Tibial nerve (tissue), 4 donors: ENCODE results near the gene DNAH6.

Experiments used
- EP300 ChIP-seq, 2 donors: sonication (generic); formaldehyde crosslinking; IDR thresholded peaks; one replicate each; pipeline ENCODE4 v1.6.1; 2017; ENCODE audit warnings: antibody characterized with exemption in 2 of 2, mild to moderate bottlenecking in 1 of 2
- POLR2A ChIP-seq, 2 donors: fragments of 450-650 bp; IDR thresholded peaks; one replicate each; pipeline ENCODE4 v1.6.1; 2017; ENCODE audit warnings: antibody characterized with exemption in 2 of 2, mild to moderate bottlenecking in 2 of 2, moderate library complexity in 2 of 2
- TF ChIP-seq, protein P1 (sequence below), 5 experiments: fragments of 200-600 bp in 3 of 5; fragments of 450-650 bp in 2 of 5; sonication (generic) in 3 of 5; IDR thresholded peaks; one replicate each; pipeline ENCODE4 v1.5.1; 2016 to 2019; ENCODE audit warnings: antibody characterized with exemption in 5 of 5, mild to moderate bottlenecking in 3 of 5, moderate library complexity in 2 of 5

DNA sequence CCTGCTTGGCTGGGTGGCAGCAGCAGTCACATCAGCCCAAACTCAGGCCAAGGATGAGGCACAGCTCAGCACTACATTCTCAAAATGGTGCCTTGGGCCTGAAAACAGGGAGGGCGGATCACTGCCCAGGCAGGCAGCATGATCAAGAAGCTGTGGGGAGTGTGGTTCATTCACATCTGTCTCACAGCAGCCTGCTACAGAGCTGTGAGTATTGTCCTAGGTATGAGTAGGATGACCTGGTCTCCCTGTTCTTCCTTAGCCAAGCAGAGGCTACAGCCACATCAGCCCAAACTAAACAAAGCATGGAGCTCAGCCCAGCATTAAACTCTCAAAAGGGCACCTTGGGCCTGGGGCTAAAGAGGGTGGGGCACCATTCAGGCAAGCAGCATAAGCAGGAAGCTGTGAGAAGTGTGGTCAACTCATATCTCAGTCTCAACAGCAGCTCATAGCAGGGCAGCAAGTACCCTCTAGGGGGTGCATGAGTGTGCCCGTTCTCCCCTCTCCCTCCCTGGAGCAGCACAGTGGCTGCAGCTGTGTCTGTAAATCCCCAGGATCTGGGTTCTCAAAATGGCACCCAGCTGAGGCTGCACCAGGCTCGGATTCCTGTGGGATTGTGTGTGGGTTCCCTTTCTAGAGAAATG, 225.0 kb downstream of the DNAH6 start:
- TF ChIP-seq, protein P1, sequence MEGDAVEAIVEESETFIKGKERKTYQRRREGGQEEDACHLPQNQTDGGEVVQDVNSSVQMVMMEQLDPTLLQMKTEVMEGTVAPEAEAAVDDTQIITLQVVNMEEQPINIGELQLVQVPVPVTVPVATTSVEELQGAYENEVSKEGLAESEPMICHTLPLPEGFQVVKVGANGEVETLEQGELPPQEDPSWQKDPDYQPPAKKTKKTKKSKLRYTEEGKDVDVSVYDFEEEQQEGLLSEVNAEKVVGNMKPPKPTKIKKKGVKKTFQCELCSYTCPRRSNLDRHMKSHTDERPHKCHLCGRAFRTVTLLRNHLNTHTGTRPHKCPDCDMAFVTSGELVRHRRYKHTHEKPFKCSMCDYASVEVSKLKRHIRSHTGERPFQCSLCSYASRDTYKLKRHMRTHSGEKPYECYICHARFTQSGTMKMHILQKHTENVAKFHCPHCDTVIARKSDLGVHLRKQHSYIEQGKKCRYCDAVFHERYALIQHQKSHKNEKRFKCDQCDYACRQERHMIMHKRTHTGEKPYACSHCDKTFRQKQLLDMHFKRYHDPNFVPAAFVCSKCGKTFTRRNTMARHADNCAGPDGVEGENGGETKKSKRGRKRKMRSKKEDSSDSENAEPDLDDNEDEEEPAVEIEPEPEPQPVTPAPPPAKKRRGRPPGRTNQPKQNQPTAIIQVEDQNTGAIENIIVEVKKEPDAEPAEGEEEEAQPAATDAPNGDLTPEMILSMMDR (IDR thresholded peaks at IDR 0.05): peak in 1 of 5 experiments; percentile 14
- TF ChIP-seq POLR2A (IDR thresholded peaks at IDR 0.05): no peak
- TF ChIP-seq EP300 (IDR thresholded peaks at IDR 0.05): no peak
